SK-N-SH (cell line): ENCODE measurements around the gene RHOH.

Experiments
- CTCF ChIP-seq: fragments of 200-600 bp; sonication (generic); IDR thresholded peaks from 2 replicates; pipeline ENCODE4 v1.6.1; 2017; ENCODE audit warnings: antibody characterized with exemption, mild to moderate bottlenecking, moderate library complexity
- EP300 ChIP-seq, 2 experiments: IDR thresholded peaks; 2 replicates each; pipeline versions ENCODE4 v1.4.0 to v1.6.1; 2012; ENCODE audit warnings: borderline replicate concordance in 1 of 2, low read depth in 1 of 2, low read length in 1 of 2
- EZH2phosphoT487 ChIP-seq: fragments of 200-600 bp; sonication (generic); IDR thresholded peaks from 2 replicates; pipeline ENCODE4 v1.6.1; 2017; ENCODE audit warnings: low read depth, mixed run types, mild to moderate bottlenecking, antibody characterized with exemption, moderate library complexity, borderline replicate concordance
- GABPA ChIP-seq: IDR thresholded peaks from 2 replicates; pipeline ENCODE4 v1.4.0; 2012; ENCODE audit warnings: low read depth, mild to moderate bottlenecking
- GATA2 ChIP-seq: sonication (generic); formaldehyde crosslinking; IDR thresholded peaks from 2 replicates; pipeline ENCODE4 v1.5.0; 2020; ENCODE audit warnings: mild to moderate bottlenecking, missing genetic modification reagents
- JUND ChIP-seq: IDR thresholded peaks from 2 replicates; pipeline ENCODE4 v1.4.0; 2012
- MAX ChIP-seq: IDR thresholded peaks from 2 replicates; pipeline ENCODE4 v1.4.0; 2012; ENCODE audit warnings: low read depth
- NFIC ChIP-seq: IDR thresholded peaks from 2 replicates; pipeline ENCODE4 v1.4.0; 2012; ENCODE audit warnings: borderline replicate concordance
- NRF1 ChIP-seq: IDR thresholded peaks from 2 replicates; pipeline ENCODE4 v1.6.1; 2012; ENCODE audit warnings: low read depth, mild to moderate bottlenecking, low read length
- POLR2AphosphoS5 ChIP-seq: IDR thresholded peaks from 2 replicates; pipeline ENCODE4 v1.6.1; 2012; ENCODE audit warnings: low read depth, low read length
- RAD21 ChIP-seq: IDR thresholded peaks from 2 replicates; pipeline ENCODE4 v1.6.1; 2012; ENCODE audit warnings: mild to moderate bottlenecking, low read length
- RCOR1 ChIP-seq: fragments of 150-350 bp; IDR thresholded peaks from 2 replicates; pipeline ENCODE4 v1.6.1; 2017; ENCODE audit warnings: antibody characterized with exemption, low read length
- TAF1 ChIP-seq: IDR thresholded peaks from 2 replicates; pipeline ENCODE4 v1.6.1; 2012; ENCODE audit warnings: low read depth, mild to moderate bottlenecking, low read length, moderate library complexity, borderline replicate concordance
- USF2 ChIP-seq: fragments of 150-350 bp; IDR thresholded peaks from 2 replicates; pipeline ENCODE4 v1.6.1; 2017; ENCODE audit warnings: antibody characterized with exemption, low read length, low read depth, borderline replicate concordance

GRCh38 chr4:40185830-40186664 is 10.8 kb upstream of the RHOH start:
- TF ChIP-seq EP300 (IDR thresholded peaks at IDR 0.05; ENCODE audit: borderline replicate concordance in 1 of 2, low read depth in 1 of 2, low read length in 1 of 2) (no peak), CTCF (no peak), EZH2phosphoT487 (no peak), POLR2AphosphoS5 (no peak), NFIC (no peak), GABPA (no peak), TAF1 (no peak), NRF1 (no peak), MAX (no peak), JUND (no peak), USF2 (no peak), RAD21 (no peak), RCOR1 (no peak), GATA2 (CRISPR knock-in tag) (no peak)
